Psoas muscle (tissue), 8 donors: ENCODE measurements around the gene KPNA5. TPM values are rescaled to one million over a fixed set of nuclear protein-coding genes. Genes with fewer than 3 reads are reported as not detected.

Experiments used
- ATAC-seq, 4 donors: fragments of 200-7000 bp; cut with Tn5 transposase; one replicate each; pipeline ENCODE4 v1.9.1; 2020; ENCODE audit warnings: moderate library complexity in 3 of 4, mild to moderate bottlenecking in 2 of 4
- DNase-seq, 2 donors: peaks; one replicate each; pipeline ENCODE4 v3.0.0-alpha.2; 2020
- H3K27ac ChIP-seq: fragments of 200-600 bp; one replicate; pipeline ENCODE4 v1.8.0; 2022
- H3K27me3 ChIP-seq, 3 donors: fragments of 200-600 bp in 1 of 3; one replicate each; pipeline versions ENCODE4 v1.6.1 to v1.8.0; 2013 to 2022; ENCODE audit warnings: low read length in 2 of 3, mild to moderate bottlenecking in 2 of 3, moderate library complexity in 1 of 3; ENCODE audit not compliant: insufficient read depth in 3 of 3
- H3K36me3 ChIP-seq, 2 donors: fragments of 200-600 bp in 1 of 2; one replicate each; pipeline versions ENCODE4 v1.6.1 to v1.8.0; 2013 to 2022; ENCODE audit warnings: low read depth in 1 of 2, mild to moderate bottlenecking in 1 of 2, moderate library complexity in 1 of 2; ENCODE audit not compliant: insufficient read depth in 1 of 2
- H3K4me1 ChIP-seq: fragments of 200-600 bp; one replicate; pipeline ENCODE4 v1.8.0; 2022
- H3K4me3 ChIP-seq: fragments of 200-600 bp; one replicate; pipeline ENCODE4 v1.8.0; 2022; ENCODE audit warnings: mild to moderate bottlenecking
- H3K9me3 ChIP-seq: fragments of 200-600 bp; one replicate; pipeline ENCODE4 v1.8.0; 2022
- WGBS, 3 donors: extraction: QIAGEN DNeasy Blood & Tissue Kit; methylation state at CpG; one replicate each; pipeline versions ENCODE4 v1.1.6 to v1.1.7; 2013; 5-methylcytosine and 5-hydroxymethylcytosine counted together
- intact Hi-C, 2 donors: fragments of 100-400 bp; cut with DNase I; formaldehyde crosslinking; loops; one replicate each; pipeline versions ENCODE4 v1.11.0 to v1.14.2; 2022
- polyA plus RNA-seq, 3 donors: library from polyadenylated mRNA; stranded (reverse); fragments of 200-250 nt; gene quantifications; one replicate each; pipeline ENCODE4 v1.2.3, GENCODE V29; 2013
- total RNA-seq, 4 donors: library from RNA; stranded (reverse); fragmentation: NEBNext Ultra II Directional in 2 of 4; extraction: Animal tissue kit (Norgen Biotek cat#: 25700) in 2 of 4; gene quantifications; one replicate each; pipeline versions ENCODE4 v1.2.1 to v1.2.4, GENCODE V29; 2021 to 2023
- TF ChIP-seq, protein P1 (sequence below): fragments of 200-600 bp; IDR thresholded peaks from one replicate; pipeline ENCODE4 v1.8.0; 2022; ENCODE audit warnings: antibody characterized with exemption
- donor health status: healthy with polysubstance abuse.
- donor health status: DM: no; HTN: no; CAD: no; lungs with moderate emphysema.
- donor health status: Bipolar disorder and iron deficiency.
- donor health status: healthy.
- donor health status: DM: yes; HTN: yes; CAD: no.
- donor health status: DM: no; HTN: no; CAD: no.
- donor health status: DM: no; HTN: no; CAD: no.
- donor health status: DM: yes; HTN: yes; CAD: no.

The KPNA5 gene
- total and polyA plus RNA-seq, 7 donors, result 2.7 to 20.7 (median 11.2) TPM

DNA sequence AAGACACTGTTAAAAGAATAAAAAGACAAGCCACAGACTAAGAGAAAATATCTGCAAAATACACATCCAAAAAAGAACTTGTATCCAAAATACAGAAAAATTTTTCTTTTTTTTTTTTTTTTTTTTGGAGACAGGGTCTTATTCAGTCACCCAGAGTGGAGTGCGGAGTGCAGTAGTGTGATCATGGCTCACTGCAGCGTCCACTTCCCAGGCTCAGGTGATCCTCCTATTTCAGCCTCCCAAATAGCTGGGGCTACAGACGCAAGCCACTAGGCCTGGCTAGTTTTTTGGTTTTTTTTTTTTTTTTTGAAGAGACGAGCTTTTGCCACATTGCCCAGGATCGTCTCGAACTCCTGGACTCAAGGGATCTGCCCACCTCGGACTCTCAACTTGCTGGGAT, 15.5 kb upstream of the KPNA5 start:
- H3K36me3 ChIP-seq, result no peaks in the 10 kb centered on the region
- no peak overlapping the region for H3K27ac ChIP-seq
- H3K4me3 ChIP-seq, result no peak overlapping the region
- peaks cover 18% of the 10 kb centered on the region for H3K4me1 ChIP-seq
- H3K27me3 ChIP-seq, result no peaks in the 10 kb centered on the region
- DNase-seq, result no peak
- ATAC-seq, result no peak
- H3K9me3 ChIP-seq, result no peaks in the 10 kb centered on the region
- WGBS, 3 donors, result 69 to 78% (median 70%) methylated on average over 7 of the region's 7 CpGs
- TF ChIP-seq, protein P1, sequence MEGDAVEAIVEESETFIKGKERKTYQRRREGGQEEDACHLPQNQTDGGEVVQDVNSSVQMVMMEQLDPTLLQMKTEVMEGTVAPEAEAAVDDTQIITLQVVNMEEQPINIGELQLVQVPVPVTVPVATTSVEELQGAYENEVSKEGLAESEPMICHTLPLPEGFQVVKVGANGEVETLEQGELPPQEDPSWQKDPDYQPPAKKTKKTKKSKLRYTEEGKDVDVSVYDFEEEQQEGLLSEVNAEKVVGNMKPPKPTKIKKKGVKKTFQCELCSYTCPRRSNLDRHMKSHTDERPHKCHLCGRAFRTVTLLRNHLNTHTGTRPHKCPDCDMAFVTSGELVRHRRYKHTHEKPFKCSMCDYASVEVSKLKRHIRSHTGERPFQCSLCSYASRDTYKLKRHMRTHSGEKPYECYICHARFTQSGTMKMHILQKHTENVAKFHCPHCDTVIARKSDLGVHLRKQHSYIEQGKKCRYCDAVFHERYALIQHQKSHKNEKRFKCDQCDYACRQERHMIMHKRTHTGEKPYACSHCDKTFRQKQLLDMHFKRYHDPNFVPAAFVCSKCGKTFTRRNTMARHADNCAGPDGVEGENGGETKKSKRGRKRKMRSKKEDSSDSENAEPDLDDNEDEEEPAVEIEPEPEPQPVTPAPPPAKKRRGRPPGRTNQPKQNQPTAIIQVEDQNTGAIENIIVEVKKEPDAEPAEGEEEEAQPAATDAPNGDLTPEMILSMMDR, result no peak
- intact Hi-C loops, result loop anchor here in 1 of 2 donors (5.0 kb wide), 1 partner anchor 93 kb away; the partner anchor contains the start of gene RWDD1

DNA sequence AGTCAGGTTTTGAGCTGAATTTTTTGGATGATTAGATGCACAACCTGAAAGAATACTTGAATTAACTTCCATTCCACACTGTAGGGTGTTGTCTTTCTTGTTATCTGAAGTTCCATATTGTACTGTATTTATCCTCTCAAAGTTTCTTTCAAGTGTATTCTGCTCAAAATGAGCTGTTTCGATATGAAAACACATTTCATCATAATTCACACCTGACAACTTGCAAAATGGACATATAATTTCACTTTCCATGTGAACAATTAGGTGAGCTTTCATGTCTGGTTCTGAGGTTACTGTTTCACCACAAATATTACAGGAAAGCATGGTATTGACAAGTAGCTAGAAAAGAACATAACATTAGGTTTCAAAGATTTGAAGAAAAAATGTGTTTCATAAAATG, 14.1 kb upstream of the KPNA5 start:
- WGBS, 3 donors, result 72 to 80% (median 75%) methylated on average over 1 of the region's 1 CpG
- no peak for ATAC-seq

DNA sequence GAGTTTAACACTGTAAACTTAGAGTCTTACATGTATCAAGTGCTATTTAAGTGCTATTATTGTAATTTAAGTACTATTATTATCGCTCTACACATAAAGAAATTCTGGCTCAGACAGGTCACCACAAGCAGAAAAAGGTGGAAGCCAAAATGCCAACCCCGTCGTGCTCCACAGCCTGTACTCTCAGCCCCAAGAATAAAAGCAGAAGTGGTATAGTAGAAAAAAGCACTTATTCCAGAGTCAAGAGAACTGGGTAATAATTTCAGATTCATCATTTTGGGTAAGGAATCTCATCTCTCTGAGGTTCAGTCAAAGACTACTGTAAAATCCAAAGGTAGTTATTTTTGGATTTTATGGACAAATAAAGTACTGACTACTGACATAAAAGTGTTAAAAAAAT, 13.4 kb upstream of the KPNA5 start:
- ATAC-seq (no peak), DNase-seq (no peak)
- TF ChIP-seq, protein P1, result no peak
- peaks cover 18% of the 10 kb centered on the region for H3K4me1 ChIP-seq
- WGBS, 3 donors, result 18 to 25% (median 19%) methylated on average over 3 of the region's 3 CpGs
- no peaks in the 10 kb centered on the region for H3K27me3 ChIP-seq
- H3K36me3 ChIP-seq, result no peaks in the 10 kb centered on the region
- H3K9me3 ChIP-seq, result no peaks in the 10 kb centered on the region
- intact Hi-C loops, result loop anchor here in 1 of 2 donors (5.0 kb wide), 1 partner anchor 95 kb away; the partner anchor contains the start of gene RWDD1
- H3K4me3 ChIP-seq, result peak overlapping the region; percentile 94
- peak overlapping the region; percentile 83 for H3K27ac ChIP-seq

More for the DNA sequence above, 14.1 kb upstream of the KPNA5 start:
- intact Hi-C loops, result loop anchor here in 1 of 2 donors (5.0 kb wide), 1 partner anchor 95 kb away; the partner anchor contains the start of gene RWDD1
- Histone ChIP-seq H3K27me3 (no peaks in the 10 kb centered on the region), H3K4me3 (no peak overlapping the region), H3K36me3 (no peaks in the 10 kb centered on the region), H3K4me1 (peaks cover 18% of the 10 kb centered on the region), H3K27ac (no peak overlapping the region), H3K9me3 (no peaks in the 10 kb centered on the region)
- DNase-seq, result no peak
- TF ChIP-seq, protein P1, result no peak

DNA sequence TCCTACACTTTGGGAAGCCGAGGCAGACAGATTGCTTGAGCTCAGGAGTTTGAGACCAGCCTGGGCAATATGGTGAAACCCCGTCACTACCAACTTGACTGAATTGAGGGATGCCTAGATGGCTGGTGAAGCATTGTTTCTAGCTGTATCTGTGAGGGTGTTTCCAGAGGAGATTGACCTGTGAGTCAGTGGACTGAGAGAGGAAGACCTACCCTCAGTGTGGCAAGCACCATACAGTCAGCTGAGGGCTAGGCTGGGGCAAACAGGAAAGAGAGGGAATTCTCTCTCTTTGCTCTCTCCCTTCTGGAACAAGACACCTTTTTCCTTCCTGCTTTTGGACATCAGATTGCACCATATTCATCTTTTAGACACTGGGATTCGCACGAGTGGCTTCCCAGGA, 8.7 kb upstream of the KPNA5 start:
- no peak overlapping the region for H3K27ac ChIP-seq
- WGBS, 3 donors, result 83 to 93% (median 86%) methylated on average over 4 of the region's 4 CpGs
- TF ChIP-seq, protein P1, result no peak
- no peaks in the 10 kb centered on the region for H3K36me3 ChIP-seq
- intact Hi-C loops, result no loop called here
- no peak for DNase-seq
- no peak for ATAC-seq
- H3K9me3 ChIP-seq, result no peaks in the 10 kb centered on the region
- H3K4me3 ChIP-seq, result no peak overlapping the region
- H3K4me1 ChIP-seq, result peaks cover 7% of the 10 kb centered on the region
- H3K27me3 ChIP-seq, result no peaks in the 10 kb centered on the region

DNA sequence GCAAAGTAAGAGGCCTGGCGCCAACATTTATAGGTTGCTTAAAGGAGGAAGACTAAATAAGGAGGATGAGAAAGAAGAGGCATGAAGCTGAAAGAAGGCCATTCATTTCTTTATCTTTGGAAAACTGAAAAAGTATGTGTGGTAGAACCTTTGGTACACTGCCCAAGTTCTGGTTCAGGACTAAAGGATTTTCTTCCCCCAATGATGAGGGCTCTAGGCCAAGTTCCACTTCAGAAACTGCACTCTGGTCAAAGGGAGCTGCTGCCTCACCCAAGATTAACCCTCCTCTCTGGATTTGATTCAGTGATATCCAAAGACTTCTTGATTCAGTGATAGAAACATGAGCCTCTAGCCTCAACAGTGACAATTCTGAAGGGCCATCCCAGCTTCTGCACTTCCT, 5.0 kb upstream of the KPNA5 start:
- H3K36me3 ChIP-seq, result no peaks in the 10 kb centered on the region
- intact Hi-C loops, result no loop called here
- H3K4me3 ChIP-seq, result no peak overlapping the region
- H3K27ac ChIP-seq, result no peak overlapping the region
- no peaks in the 10 kb centered on the region for H3K27me3 ChIP-seq
- ATAC-seq (no peak), DNase-seq (no peak)
- no peaks in the 10 kb centered on the region for H3K4me1 ChIP-seq
- TF ChIP-seq, protein P1, result no peak
- H3K9me3 ChIP-seq, result no peaks in the 10 kb centered on the region
- WGBS, 3 donors, result 90 to 98% (median 94%) methylated on average over 1 of the region's 1 CpG
